Mesothelial cell of epicardium (in vitro differentiated cells): ENCODE data around the gene TIMM13. TPM values are rescaled to one million over a fixed set of nuclear protein-coding genes. Genes with fewer than 3 reads are reported as not detected.
"Not testable (repeated sequence)": the region's sequence is repeated elsewhere in the genome, so short reads cannot be mapped to it uniquely, and the experiment has no call there.

Experiments
- DNase-seq, 2 experiments: peaks; one replicate each; pipeline ENCODE4 v3.0.0; 2021; ENCODE audit warnings: low spot score in 2 of 2; ENCODE audit not compliant: unreplicated experiment in 2 of 2
- H3K27ac Mint-ChIP-seq: 2 replicates; pipeline ENCODE4 v1.8.0; 2021; ENCODE audit warnings: mixed read lengths
- H3K27me3 Mint-ChIP-seq: 2 replicates; pipeline ENCODE4 v1.8.0; 2021; ENCODE audit warnings: low read depth, mixed read lengths
- H3K36me3 Mint-ChIP-seq: 2 replicates; pipeline ENCODE4 v1.8.0; 2021; ENCODE audit warnings: mixed read lengths
- H3K4me1 Mint-ChIP-seq: 2 replicates; pipeline ENCODE4 v1.8.0; 2021; ENCODE audit warnings: mixed read lengths
- H3K4me3 Mint-ChIP-seq: 2 replicates; pipeline ENCODE4 v1.8.0; 2021; ENCODE audit warnings: mild to moderate bottlenecking, moderate library complexity, mixed read lengths
- H3K9me3 Mint-ChIP-seq: 2 replicates; pipeline ENCODE4 v1.8.0; 2021; ENCODE audit warnings: mixed read lengths
- CTCF ChIP-seq: fragments of 200-600 bp; sonication (generic); IDR thresholded peaks from one replicate; pipeline ENCODE4 v1.5.0; 2021; ENCODE audit warnings: antibody characterized with exemption; ENCODE audit not compliant: unreplicated experiment
- total RNA-seq: library from RNA; stranded (reverse); gene quantifications from 3 replicates; pipeline ENCODE4 v1.2.1, GENCODE V29; 2021

The TIMM13 gene
- total RNA-seq, 1 donor from 2014 or later: 102 TPM

DNA sequence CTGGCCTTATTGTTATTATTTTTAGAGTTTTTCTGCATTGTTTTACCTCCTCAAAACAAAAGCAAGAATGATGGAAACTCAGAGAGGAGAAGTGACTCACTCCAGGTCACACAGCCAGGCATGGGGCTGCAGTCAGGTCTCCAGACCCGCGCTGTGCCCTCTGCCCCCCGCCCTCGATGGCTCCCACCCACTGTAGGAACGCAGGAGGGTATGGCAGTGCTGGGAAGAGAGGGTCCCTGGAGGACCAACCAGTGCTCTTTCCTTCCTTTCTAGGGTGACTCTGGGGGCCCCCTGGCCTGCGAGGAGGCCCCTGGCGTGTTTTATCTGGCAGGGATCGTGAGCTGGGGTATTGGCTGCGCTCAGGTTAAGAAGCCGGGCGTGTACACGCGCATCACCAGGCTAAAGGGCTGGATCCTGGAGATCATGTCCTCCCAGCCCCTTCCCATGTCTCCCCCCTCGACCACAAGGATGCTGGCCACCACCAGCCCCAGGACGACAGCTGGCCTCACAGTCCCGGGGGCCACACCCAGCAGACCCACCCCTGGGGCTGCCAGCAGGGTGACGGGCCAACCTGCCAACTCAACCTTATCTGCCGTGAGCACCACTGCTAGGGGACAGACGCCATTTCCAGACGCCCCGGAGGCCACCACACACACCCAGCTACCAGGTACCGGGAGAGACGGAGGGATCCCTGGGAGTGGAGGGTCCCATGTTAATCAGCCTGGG, 5.6 kb downstream of the TIMM13 start:
- Mint-ChIP-seq H3K36me3 (peaks cover 8% of the 10 kb centered on the region), H3K27ac (no peak overlapping the region), H3K4me1 (peaks cover 5% of the 10 kb centered on the region), H3K4me3 (no peak overlapping the region), H3K9me3 (no peaks in the 10 kb centered on the region), H3K27me3 (no peaks in the 10 kb centered on the region)
- no peak for TF ChIP-seq CTCF
- DNase-seq: no peak

- H3K36me3 Mint-ChIP-seq: peaks cover 9% of the 10 kb centered on the region
- TF ChIP-seq CTCF: no peak
- H3K27me3 Mint-ChIP-seq: no peaks in the 10 kb centered on the region
- no peak for DNase-seq
- H3K4me3 Mint-ChIP-seq: no peak overlapping the region
- H3K27ac Mint-ChIP-seq: no peak overlapping the region
- H3K9me3 Mint-ChIP-seq: no peaks in the 10 kb centered on the region
- H3K4me1 Mint-ChIP-seq: no peaks in the 10 kb centered on the region
Observed at GRCh38 chr19:2420490-2420889, 6.9 kb downstream of the TIMM13 start.

GRCh38 chr19:2419754-2420153, 7.6 kb downstream of the TIMM13 start:
- Mint-ChIP-seq H3K9me3 (no peaks in the 10 kb centered on the region), H3K27me3 (no peaks in the 10 kb centered on the region), H3K27ac (no peak overlapping the region), H3K4me1 (no peaks in the 10 kb centered on the region), H3K4me3 (no peak overlapping the region), H3K36me3 (peaks cover 9% of the 10 kb centered on the region)
- no peak for DNase-seq
- TF ChIP-seq CTCF: no peak

DNA sequence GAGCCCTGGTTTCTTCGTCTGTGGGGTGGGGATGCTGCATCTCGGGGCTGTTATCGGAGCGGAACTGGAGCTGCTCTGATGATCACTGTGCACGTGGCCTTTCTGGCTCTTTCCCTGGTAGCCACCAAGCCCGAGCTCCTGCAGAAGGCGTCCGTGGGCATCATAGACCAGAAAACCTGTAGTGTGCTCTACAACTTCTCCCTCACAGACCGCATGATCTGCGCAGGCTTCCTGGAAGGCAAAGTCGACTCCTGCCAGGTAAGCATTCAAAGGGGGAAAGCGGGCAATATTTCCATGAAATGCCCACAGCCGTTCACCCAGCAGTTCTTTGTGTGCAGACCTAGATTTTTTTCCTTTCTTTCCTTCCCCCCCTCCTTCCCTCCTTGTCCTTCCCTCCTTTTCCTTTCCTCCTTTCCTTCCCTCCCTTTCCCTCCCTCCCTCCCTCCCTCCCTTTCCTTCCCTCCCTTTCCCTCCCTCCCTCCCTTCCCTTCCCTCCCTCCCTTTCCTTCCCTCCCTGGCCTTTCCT, 9.4 kb downstream of the TIMM13 start:
- Mint-ChIP-seq H3K4me1 (no peaks in the 10 kb centered on the region), H3K9me3 (no peaks in the 10 kb centered on the region), H3K36me3 (peaks cover 9% of the 10 kb centered on the region), H3K27me3 (no peaks in the 10 kb centered on the region), H3K4me3 (no peak overlapping the region), H3K27ac (no peak overlapping the region)
- no peak for TF ChIP-seq CTCF
- no peak for DNase-seq

- H3K27me3 Mint-ChIP-seq, H3K27ac Mint-ChIP-seq, H3K4me3 Mint-ChIP-seq, DNase-seq, H3K4me1 Mint-ChIP-seq, H3K36me3 Mint-ChIP-seq, H3K9me3 Mint-ChIP-seq: not testable (repeated sequence)
Observed at GRCh38 chr19:2417436-2417835, 9.9 kb downstream of the TIMM13 start.

GRCh38 chr19:2416321-2417097, 10.9 kb downstream of the TIMM13 start:
- Mint-ChIP-seq H3K27me3 (peaks cover 2% of the 10 kb centered on the region), H3K27ac (no peak overlapping the region), H3K4me3 (no peak overlapping the region), H3K9me3 (peaks cover 4% of the 10 kb centered on the region), H3K4me1 (no peaks in the 10 kb centered on the region), H3K36me3 (peaks cover 9% of the 10 kb centered on the region)
- TF ChIP-seq CTCF: no peak
- no peak for DNase-seq
